ENCODE measurements around the gene GZF1. TPM values are rescaled to one million over a fixed set of nuclear protein-coding genes. Genes with fewer than 3 reads are reported as not detected.
A peak's percentile ranks its signal among the peaks of the same experiment; 100 is the strongest.

The GZF1 gene
- total and polyA plus RNA-seq, 9 donors, result 7.1 to 13.9 (median 10.8) TPM

DNA sequence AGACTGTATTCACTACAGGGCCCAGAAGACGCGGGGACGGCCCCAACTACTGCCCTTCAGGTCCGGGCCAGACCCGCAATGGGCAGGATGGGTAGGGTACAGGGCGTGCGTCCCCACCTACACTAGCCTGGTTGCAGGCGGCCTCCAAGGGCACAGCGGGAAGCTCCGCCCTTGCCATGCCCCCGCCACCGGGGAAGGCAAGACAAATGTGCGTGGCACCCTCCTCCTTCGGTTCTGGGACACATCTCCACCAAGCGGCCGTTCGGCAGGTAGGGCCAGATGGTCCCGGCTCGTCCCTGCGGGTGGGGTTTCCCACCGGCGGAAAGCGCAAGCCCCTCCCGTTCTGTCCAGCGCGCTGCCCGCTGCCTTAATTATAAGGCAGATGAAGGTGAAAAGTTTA is 5.8 kb upstream of the GZF1 start:
- Histone ChIP-seq H3K4me3 (ENCODE audit: low read length) (no peak overlapping the region), H3K27ac (ENCODE audit: low read length) (no peak overlapping the region), H3K36me3 (ENCODE audit: control insufficient read depth, insufficient read depth, low read length) (peaks cover 28% of the 10 kb centered on the region), H3K9me3 (replicated peaks; ENCODE audit: control insufficient read depth, low read depth, low read length) (no peaks in the 10 kb centered on the region), H3K27me3 (ENCODE audit: control insufficient read depth, insufficient read depth, low read length) (no peaks in the 10 kb centered on the region), H3K4me1 (ENCODE audit: control insufficient read depth, insufficient read depth, low read length) (peaks cover 22% of the 10 kb centered on the region)
- no peak for DNase-seq
- WGBS (ENCODE audit: insufficient coverage), result 47% methylated on average over 6 of the region's 27 CpGs

DNA sequence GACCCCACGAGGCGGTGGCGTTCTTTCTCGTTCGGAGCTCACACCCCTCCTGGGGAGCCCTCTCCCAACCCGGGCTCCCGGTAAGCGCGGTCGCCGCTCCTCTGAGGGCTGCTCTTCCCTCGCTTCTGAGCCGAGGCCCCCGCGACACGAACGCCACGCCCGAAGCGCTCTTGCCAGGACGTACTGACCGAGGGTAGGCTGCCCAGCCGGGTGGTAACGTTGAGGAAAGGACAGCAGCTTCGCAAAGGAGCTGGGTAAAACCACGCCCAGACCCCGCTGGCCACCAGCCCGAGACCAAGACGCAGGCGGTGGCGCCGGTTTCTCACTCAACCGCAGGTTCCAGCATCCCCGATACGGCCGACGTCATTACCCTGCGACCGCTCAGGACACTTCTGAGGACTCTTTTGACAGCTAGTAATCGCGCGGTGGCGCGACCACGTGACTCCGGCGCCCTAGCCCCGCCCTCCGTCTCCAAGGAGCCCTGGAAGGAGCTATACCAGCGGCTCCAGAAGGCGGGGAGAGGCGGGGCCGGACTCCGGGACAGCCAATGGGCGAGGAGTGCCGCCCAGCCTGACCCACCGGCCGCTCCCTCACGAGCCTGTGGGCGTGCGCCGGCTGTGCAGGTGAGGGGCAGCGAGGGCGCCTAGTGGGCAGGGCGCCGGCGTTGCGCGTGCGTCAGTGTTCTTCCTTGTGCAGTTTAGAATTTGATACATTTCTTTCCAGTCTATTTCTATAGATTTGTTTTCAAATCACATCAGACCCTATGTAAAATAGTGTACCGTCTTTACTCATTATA is 4.0 kb upstream of the GZF1 start:
- DNase-seq, result peak; percentile 100
- H3K4me3 ChIP-seq (ENCODE audit: low read length), result peak overlapping the region; percentile 82
- H3K27ac ChIP-seq (ENCODE audit: low read length), result peak overlapping the region; percentile 98
- WGBS (ENCODE audit: insufficient coverage), result under 1% methylated on average over 49 of the region's 71 CpGs
- H3K36me3 ChIP-seq (ENCODE audit: control insufficient read depth, insufficient read depth, low read length), result peaks cover 25% of the 10 kb centered on the region
- peaks cover 19% of the 10 kb centered on the region for H3K4me1 ChIP-seq (ENCODE audit: control insufficient read depth, insufficient read depth, low read length)
- H3K27me3 ChIP-seq (ENCODE audit: control insufficient read depth, insufficient read depth, low read length), result no peaks in the 10 kb centered on the region
- H3K9me3 ChIP-seq (replicated peaks; ENCODE audit: control insufficient read depth, low read depth, low read length), result no peaks in the 10 kb centered on the region

DNA sequence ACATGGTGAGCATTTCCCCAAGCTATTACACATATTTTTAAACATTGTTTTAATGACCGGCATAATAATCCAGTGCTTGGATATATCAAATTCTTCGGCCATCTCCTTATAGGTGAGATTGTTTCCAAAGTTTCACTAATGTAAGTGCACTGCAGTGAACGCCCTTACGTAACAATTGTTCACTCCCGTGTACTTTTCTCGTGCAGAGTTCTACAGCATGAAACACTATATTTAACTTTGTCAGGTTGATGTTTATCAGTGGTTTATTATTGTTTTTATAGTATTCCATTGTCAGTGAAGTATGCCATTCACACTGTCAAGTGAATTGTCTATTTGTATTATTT is 3.4 kb upstream of the GZF1 start:
- Histone ChIP-seq H3K9me3 (replicated peaks; ENCODE audit: control insufficient read depth, low read depth, low read length) (no peaks in the 10 kb centered on the region), H3K36me3 (ENCODE audit: control insufficient read depth, insufficient read depth, low read length) (peaks cover 25% of the 10 kb centered on the region), H3K27me3 (ENCODE audit: control insufficient read depth, insufficient read depth, low read length) (no peaks in the 10 kb centered on the region), H3K4me3 (ENCODE audit: low read length) (peak overlapping the region; percentile 82), H3K4me1 (ENCODE audit: control insufficient read depth, insufficient read depth, low read length) (peaks cover 25% of the 10 kb centered on the region), H3K27ac (ENCODE audit: low read length) (peak overlapping the region; percentile 98)
- WGBS (ENCODE audit: insufficient coverage), result no CpG with 5 or more reads among the region's 6 CpGs
- no peak for DNase-seq

DNA sequence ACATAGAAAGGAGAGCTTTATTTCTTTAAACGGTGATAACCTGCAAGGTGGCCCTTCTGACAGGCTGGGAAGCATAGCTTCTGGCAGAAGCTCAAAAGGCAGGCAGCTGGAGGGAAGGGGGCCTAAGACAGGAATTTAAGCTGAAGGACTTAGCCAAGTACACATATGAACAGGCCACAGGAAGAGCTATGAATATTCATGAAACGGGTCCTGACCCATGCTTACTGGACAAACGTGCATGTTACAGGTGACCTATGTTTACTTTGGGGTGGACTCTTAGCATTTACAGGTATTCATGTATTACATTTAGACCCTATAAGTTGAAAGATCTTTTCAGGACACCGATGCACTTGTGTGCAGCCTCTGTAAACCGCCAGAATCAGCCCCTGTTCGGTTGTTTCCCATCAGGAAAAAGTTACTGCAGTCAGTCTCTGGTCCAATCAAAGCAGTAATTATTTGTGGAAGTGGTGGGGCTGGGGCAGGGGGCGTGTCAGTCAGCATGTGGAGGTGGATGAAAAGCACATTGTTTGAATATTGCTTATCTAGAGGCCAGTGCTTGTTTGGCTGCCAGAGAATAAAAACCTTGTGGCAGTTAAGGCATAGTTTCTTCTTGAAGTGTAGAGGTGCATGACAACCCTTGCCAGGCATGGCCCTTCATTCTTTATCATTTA is 2.9 kb upstream of the GZF1 start:
- no peak for DNase-seq
- no peaks in the 10 kb centered on the region for H3K9me3 ChIP-seq (replicated peaks; ENCODE audit: control insufficient read depth, low read depth, low read length)
- H3K4me3 ChIP-seq (ENCODE audit: low read length), result no peak overlapping the region
- WGBS (ENCODE audit: insufficient coverage), result 70% methylated on average over 4 of the region's 7 CpGs
- H3K27ac ChIP-seq (ENCODE audit: low read length), result no peak overlapping the region
- H3K36me3 ChIP-seq (ENCODE audit: control insufficient read depth, insufficient read depth, low read length), result peaks cover 22% of the 10 kb centered on the region
- H3K4me1 ChIP-seq (ENCODE audit: control insufficient read depth, insufficient read depth, low read length), result peaks cover 25% of the 10 kb centered on the region
- H3K27me3 ChIP-seq (ENCODE audit: control insufficient read depth, insufficient read depth, low read length), result no peaks in the 10 kb centered on the region

DNA sequence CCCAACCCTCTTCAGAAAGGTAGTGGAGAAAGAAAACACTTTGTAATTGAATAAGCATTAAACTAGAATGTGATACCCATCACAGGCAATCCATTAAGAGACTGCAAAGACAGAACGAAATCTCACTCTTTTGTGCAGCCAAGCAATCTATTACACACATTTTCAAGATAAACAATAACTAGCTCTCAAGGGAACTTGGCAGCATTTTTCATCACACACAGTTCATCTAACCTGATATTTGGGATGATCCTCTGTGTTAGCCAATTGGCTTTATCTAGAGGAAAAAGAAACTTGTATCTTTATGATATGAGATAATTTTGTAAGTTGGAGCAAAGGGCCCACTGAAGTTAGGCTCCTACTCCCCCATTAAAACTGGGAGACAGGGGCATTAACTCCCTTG is 1.5 kb upstream of the GZF1 start:
- Histone ChIP-seq H3K27me3 (ENCODE audit: control insufficient read depth, insufficient read depth, low read length) (no peaks in the 10 kb centered on the region), H3K4me1 (ENCODE audit: control insufficient read depth, insufficient read depth, low read length) (peaks cover 25% of the 10 kb centered on the region), H3K4me3 (ENCODE audit: low read length) (no peak overlapping the region), H3K27ac (ENCODE audit: low read length) (peak overlapping the region; percentile 93), H3K9me3 (replicated peaks; ENCODE audit: control insufficient read depth, low read depth, low read length) (no peaks in the 10 kb centered on the region), H3K36me3 (ENCODE audit: control insufficient read depth, insufficient read depth, low read length) (peaks cover 16% of the 10 kb centered on the region)
- no CpG with 5 or more reads among the region's 1 CpG for WGBS (ENCODE audit: insufficient coverage)
- no peak for DNase-seq

DNA sequence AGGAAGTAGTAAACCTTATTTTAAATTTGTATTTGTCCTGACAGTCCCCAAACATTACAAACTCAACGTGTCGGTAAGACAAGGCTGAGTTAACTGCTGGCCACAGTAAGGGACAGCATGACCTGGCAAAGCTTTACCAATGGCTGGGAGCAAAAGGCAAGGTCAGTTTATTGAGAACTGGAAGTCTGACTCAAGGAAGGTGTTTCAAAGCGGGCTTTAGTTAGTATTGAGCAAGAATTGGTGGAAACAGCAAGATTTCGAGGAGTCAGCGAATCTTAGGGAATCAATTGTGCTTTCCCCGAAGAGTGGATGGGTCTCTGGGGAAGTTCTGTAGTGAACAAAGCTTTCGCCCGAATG is 885 bp upstream of the GZF1 start:
- Histone ChIP-seq H3K9me3 (replicated peaks; ENCODE audit: control insufficient read depth, low read depth, low read length) (no peaks in the 10 kb centered on the region), H3K36me3 (ENCODE audit: control insufficient read depth, insufficient read depth, low read length) (peaks cover 15% of the 10 kb centered on the region), H3K27ac (ENCODE audit: low read length) (peak overlapping the region; percentile 93), H3K4me1 (ENCODE audit: control insufficient read depth, insufficient read depth, low read length) (peaks cover 29% of the 10 kb centered on the region), H3K27me3 (ENCODE audit: control insufficient read depth, insufficient read depth, low read length) (no peaks in the 10 kb centered on the region), H3K4me3 (ENCODE audit: low read length) (peak overlapping the region; percentile 61)
- no peak for DNase-seq
- WGBS (ENCODE audit: insufficient coverage), result 4% methylated on average over 6 of the region's 8 CpGs

DNA sequence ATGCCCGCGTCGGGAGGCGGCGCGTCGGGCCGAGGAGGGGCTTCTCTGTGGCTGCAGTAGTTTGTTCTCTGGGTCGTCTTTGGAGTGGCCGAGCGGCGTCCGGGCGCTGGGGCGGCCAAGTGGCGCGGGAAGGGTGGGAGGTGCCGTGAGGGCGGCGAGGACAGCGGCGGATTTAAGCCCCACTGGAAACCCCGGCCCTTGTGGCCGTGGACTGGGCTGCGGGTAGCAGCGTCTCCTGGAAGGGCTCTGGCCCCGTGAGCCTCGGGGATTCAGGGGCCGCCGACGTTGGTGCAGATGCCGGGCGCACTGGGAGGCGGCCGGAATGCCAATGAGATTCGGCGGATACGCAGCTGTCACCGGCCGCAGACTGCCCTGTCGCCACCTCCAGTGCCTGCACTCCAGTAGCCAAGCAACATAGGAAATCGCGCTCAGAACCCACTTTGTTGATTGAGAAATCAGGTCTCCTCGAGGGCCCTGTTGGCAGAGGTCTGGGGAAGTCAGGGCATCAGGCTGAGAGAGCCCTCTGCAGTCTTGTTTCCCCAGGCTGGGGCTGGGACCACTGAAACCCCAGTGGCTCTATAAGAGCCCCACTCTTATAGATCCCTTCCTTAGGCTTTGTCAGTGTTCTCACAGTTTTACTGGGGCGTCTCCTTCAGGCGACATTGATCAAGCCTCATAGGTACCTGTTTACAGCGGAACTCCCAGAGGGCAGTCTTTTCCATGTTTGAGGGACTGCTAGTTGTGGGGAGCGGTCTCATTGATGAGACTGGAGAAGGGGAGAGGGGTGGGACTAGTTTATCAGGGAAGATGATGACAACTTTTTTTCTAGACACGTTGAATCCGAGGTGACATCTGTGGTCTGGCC is 642 bp downstream of the GZF1 start:
- H3K4me1 ChIP-seq (ENCODE audit: control insufficient read depth, insufficient read depth, low read length), result peaks cover 22% of the 10 kb centered on the region
- H3K27me3 ChIP-seq (ENCODE audit: control insufficient read depth, insufficient read depth, low read length), result no peaks in the 10 kb centered on the region
- WGBS (ENCODE audit: insufficient coverage), result 4% methylated on average over 48 of the region's 50 CpGs
- DNase-seq, result peak; percentile 60
- H3K27ac ChIP-seq (ENCODE audit: low read length), result peak overlapping the region; percentile 98
- peak overlapping the region; percentile 93 for H3K4me3 ChIP-seq (ENCODE audit: low read length)
- peaks cover 16% of the 10 kb centered on the region for H3K36me3 ChIP-seq (ENCODE audit: control insufficient read depth, insufficient read depth, low read length)
- no peaks in the 10 kb centered on the region for H3K9me3 ChIP-seq (replicated peaks; ENCODE audit: control insufficient read depth, low read depth, low read length)

DNA sequence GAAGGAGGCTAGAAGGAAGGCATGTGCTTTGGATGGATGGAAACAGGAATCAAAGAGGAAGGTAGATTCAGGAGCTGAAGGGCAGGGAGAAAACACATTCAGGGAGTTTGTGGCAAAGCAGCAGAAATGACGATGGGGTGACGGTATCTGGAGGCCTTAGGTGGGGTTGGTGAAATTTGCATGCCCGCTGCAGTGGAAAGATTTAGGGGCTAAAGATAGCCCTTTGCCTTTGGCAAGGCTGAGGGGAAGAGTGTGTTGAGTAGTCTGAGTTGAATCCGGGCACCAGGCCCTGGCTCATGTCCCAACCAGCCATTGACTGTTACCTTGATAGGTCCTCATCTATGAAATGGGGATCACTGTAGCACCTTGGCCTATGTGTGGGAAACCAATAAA is 1.3 kb downstream of the GZF1 start:
- H3K4me3 ChIP-seq (ENCODE audit: low read length), result peak overlapping the region; percentile 93
- no peak for DNase-seq
- H3K9me3 ChIP-seq (replicated peaks; ENCODE audit: control insufficient read depth, low read depth, low read length), result no peaks in the 10 kb centered on the region
- H3K36me3 ChIP-seq (ENCODE audit: control insufficient read depth, insufficient read depth, low read length), result peaks cover 16% of the 10 kb centered on the region
- H3K27me3 ChIP-seq (ENCODE audit: control insufficient read depth, insufficient read depth, low read length), result no peaks in the 10 kb centered on the region
- H3K27ac ChIP-seq (ENCODE audit: low read length), result peak overlapping the region; percentile 98
- peaks cover 20% of the 10 kb centered on the region for H3K4me1 ChIP-seq (ENCODE audit: control insufficient read depth, insufficient read depth, low read length)
- WGBS (ENCODE audit: insufficient coverage), result 63% methylated on average over 3 of the region's 4 CpGs

DNA sequence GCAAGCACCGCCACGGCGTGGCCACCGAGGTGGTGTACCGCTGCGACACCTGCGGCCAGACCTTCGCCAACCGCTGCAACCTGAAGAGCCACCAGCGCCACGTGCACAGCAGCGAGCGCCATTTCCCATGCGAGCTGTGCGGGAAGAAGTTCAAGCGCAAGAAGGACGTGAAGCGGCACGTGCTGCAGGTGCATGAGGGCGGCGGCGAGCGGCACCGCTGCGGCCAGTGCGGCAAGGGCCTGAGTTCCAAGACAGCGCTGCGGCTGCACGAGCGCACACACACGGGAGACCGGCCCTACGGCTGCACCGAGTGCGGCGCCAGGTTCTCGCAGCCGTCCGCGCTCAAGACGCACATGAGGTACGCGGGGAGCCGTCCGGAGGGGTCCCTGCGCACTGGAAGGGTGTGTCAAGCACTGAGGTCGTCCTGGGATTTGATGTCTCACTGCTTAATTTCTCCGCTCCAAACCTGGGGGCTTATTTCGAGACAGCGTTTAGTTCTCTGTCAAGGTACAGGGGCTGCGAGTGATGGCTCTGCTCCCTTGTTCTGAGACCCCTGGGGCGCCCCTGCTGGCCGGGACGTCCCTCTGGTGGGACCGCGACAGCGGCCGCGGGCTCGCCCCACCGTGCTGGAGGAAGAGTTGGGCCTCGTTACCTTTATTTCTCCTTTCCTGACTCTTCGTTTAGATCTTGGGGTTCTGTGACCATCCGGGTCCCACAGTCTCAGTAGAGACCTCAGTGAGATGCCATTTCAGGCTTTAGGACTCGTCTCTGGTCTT is 3.6 kb downstream of the GZF1 start:
- DNase-seq, result no peak
- H3K4me1 ChIP-seq (ENCODE audit: control insufficient read depth, insufficient read depth, low read length), result peaks cover 17% of the 10 kb centered on the region
- H3K4me3 ChIP-seq (ENCODE audit: low read length), result no peak overlapping the region
- H3K27ac ChIP-seq (ENCODE audit: low read length), result no peak overlapping the region
- no peaks in the 10 kb centered on the region for H3K27me3 ChIP-seq (ENCODE audit: control insufficient read depth, insufficient read depth, low read length)
- H3K36me3 ChIP-seq (ENCODE audit: control insufficient read depth, insufficient read depth, low read length), result peaks cover 36% of the 10 kb centered on the region
- WGBS (ENCODE audit: insufficient coverage), result 94% methylated on average over 65 of the region's 65 CpGs
- H3K9me3 ChIP-seq (replicated peaks; ENCODE audit: control insufficient read depth, low read depth, low read length), result no peaks in the 10 kb centered on the region
